SK-N-SH (cell line): Measurements from ENCODE around the gene TCN2. TPM values are rescaled to one million over a fixed set of nuclear protein-coding genes. Genes with fewer than 3 reads are reported as not detected.

ENCODE experiments used
- ELF1 ChIP-seq: IDR thresholded peaks from 2 replicates; pipeline ENCODE4 v1.4.0; 2012
- EP300 ChIP-seq, 2 experiments: IDR thresholded peaks; 2 replicates each; pipeline versions ENCODE4 v1.4.0 to v1.6.1; 2012; ENCODE audit warnings: borderline replicate concordance in 1 of 2, low read depth in 1 of 2, low read length in 1 of 2
- FOXJ3 ChIP-seq: sonication (generic); formaldehyde crosslinking; IDR thresholded peaks from 2 replicates; pipeline ENCODE4 v1.5.1; 2020; ENCODE audit warnings: mild to moderate bottlenecking, missing genetic modification reagents
- GATA2 ChIP-seq: sonication (generic); formaldehyde crosslinking; IDR thresholded peaks from 2 replicates; pipeline ENCODE4 v1.5.0; 2020; ENCODE audit warnings: mild to moderate bottlenecking, missing genetic modification reagents
- JUND ChIP-seq: IDR thresholded peaks from 2 replicates; pipeline ENCODE4 v1.4.0; 2012
- MEF2A ChIP-seq: IDR thresholded peaks from 2 replicates; pipeline ENCODE4 v1.4.0; 2012; ENCODE audit warnings: low read depth, borderline replicate concordance
- NFIC ChIP-seq: IDR thresholded peaks from 2 replicates; pipeline ENCODE4 v1.4.0; 2012; ENCODE audit warnings: borderline replicate concordance
- RAD21 ChIP-seq: IDR thresholded peaks from 2 replicates; pipeline ENCODE4 v1.6.1; 2012; ENCODE audit warnings: mild to moderate bottlenecking, low read length
- RCOR1 ChIP-seq: fragments of 150-350 bp; IDR thresholded peaks from 2 replicates; pipeline ENCODE4 v1.6.1; 2017; ENCODE audit warnings: antibody characterized with exemption, low read length
- RXRA ChIP-seq: IDR thresholded peaks from 2 replicates; pipeline ENCODE4 v1.4.0; 2012; ENCODE audit warnings: low read depth, mild to moderate bottlenecking, borderline replicate concordance
- SIN3A ChIP-seq: IDR thresholded peaks from 2 replicates; pipeline ENCODE4 v1.6.1; 2012; ENCODE audit warnings: low read depth, mild to moderate bottlenecking, low read length, moderate library complexity, borderline replicate concordance
- SMC3 ChIP-seq: IDR thresholded peaks from 2 replicates; pipeline ENCODE4 v1.6.1; 2012; ENCODE audit warnings: low read depth, low read length, improper control_type of control experiment
- TAF1 ChIP-seq: IDR thresholded peaks from 2 replicates; pipeline ENCODE4 v1.6.1; 2012; ENCODE audit warnings: low read depth, mild to moderate bottlenecking, low read length, moderate library complexity, borderline replicate concordance
- TCF12 ChIP-seq: IDR thresholded peaks from 2 replicates; pipeline ENCODE4 v1.4.0; 2012
- TEAD4 ChIP-seq: IDR thresholded peaks from 2 replicates; pipeline ENCODE4 v1.4.0; 2012; ENCODE audit warnings: mild to moderate bottlenecking, borderline replicate concordance; ENCODE audit not compliant: insufficient read depth
- YY1 ChIP-seq: IDR thresholded peaks from 2 replicates; pipeline ENCODE4 v1.4.0; 2012; ENCODE audit warnings: low read depth, mild to moderate bottlenecking
- polyA plus RNA-seq, 3 experiments: library from polyadenylated mRNA; depleted of rRNA; stranded (reverse); fragments of >200 nt; gene quantifications; 2 replicates each; pipeline ENCODE4 v1.2.3, GENCODE V29; 2012
- TF ChIP-seq, protein P1 (sequence below): fragments of 150-350 bp; IDR thresholded peaks from 2 replicates; pipeline ENCODE4 v1.6.1; 2016; ENCODE audit warnings: mild to moderate bottlenecking, low read depth, low read length
- TF ChIP-seq, protein P2 (sequence below): IDR thresholded peaks from 2 replicates; pipeline ENCODE4 v1.6.1; 2012; ENCODE audit warnings: mild to moderate bottlenecking, low read depth, low read length, moderate library complexity
- TF ChIP-seq, protein P3 (sequence below): fragments of 150-350 bp; IDR thresholded peaks from 2 replicates; pipeline ENCODE4 v1.6.1; 2017; ENCODE audit warnings: antibody characterized with exemption, low read length, low read depth, borderline replicate concordance
- TF ChIP-seq, protein P4 (sequence below): IDR thresholded peaks from 2 replicates; pipeline ENCODE4 v1.4.0; 2012; ENCODE audit warnings: low read depth, borderline replicate concordance
- TF ChIP-seq, protein P5 (sequence below): IDR thresholded peaks from 2 replicates; pipeline ENCODE4 v1.4.0; 2012; ENCODE audit warnings: low read depth, borderline replicate concordance
- TF ChIP-seq, protein P6 (sequence below): IDR thresholded peaks from 2 replicates; pipeline ENCODE4 v1.4.0; 2012; ENCODE audit warnings: low read depth

TCN2 gene
- polyA plus RNA-seq, 1 of the 3 experiments (the other 2 are of a cell fraction), result 4.1 TPM

DNA sequence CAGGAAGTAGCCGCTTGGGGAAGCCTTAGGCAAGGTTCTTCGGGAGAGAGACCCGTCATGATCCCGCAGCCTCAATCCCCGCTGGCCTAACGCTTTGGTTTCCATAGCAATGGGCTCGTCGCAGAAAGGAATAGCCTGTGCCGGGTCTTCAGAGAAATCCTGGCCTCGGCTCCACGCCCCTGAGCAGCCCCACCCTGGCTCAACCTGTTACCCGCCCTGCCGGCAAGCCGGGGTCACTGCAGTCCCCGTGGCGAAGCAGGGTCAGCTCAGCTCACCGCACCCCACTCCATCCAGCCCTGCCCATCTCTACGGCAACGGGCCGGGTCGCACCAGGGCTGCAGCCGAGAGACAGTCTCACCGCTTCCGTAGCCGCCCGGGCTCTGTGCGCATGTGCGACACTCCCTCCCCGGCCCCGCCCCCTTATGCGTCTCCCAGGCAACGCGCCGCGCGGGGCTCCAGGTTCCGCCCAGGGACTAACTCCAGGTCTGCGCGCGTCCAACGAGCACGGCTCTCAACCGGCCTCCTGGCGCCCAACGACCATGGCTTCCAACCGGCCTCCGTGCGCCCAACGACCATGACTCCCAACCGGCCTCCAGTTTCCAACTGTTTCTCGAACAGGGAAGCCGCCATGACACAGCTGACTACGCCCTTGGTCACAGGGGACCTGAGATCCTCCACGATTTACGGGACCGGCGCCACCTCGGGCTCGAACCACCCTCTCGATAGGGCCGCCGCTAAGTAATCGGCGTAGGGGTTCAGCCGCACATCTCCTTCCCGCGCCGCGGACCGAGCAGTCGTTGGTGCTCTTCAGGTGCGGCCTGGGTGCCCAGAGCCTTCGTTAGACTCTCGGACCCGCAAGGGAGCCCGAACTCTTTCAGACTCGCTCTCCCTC lies 60.8 kb downstream of the TCN2 start, which contains the start of gene DUSP18 (continued):
- TF ChIP-seq NFIC (no peak), TCF12 (no peak), MEF2A (no peak), GATA2 (CRISPR knock-in tag) (no peak), RXRA (no peak), EP300 (IDR thresholded peaks at IDR 0.05; ENCODE audit: borderline replicate concordance in 1 of 2, low read depth in 1 of 2, low read length in 1 of 2) (no peak), TAF1 (peak; percentile 57), SIN3A (no peak; the same call in 1 of the 2 replicates), SMC3 (peak; percentile 2; the same call in 1 of the 2 replicates), RAD21 (no peak), RCOR1 (no peak), TEAD4 (no peak), ELF1 (no peak), YY1 (peak; percentile 31; the same call in 1 of the 2 replicates), FOXJ3 (CRISPR knock-in tag) (no peak), JUND (no peak)
- TF ChIP-seq, protein P1, sequence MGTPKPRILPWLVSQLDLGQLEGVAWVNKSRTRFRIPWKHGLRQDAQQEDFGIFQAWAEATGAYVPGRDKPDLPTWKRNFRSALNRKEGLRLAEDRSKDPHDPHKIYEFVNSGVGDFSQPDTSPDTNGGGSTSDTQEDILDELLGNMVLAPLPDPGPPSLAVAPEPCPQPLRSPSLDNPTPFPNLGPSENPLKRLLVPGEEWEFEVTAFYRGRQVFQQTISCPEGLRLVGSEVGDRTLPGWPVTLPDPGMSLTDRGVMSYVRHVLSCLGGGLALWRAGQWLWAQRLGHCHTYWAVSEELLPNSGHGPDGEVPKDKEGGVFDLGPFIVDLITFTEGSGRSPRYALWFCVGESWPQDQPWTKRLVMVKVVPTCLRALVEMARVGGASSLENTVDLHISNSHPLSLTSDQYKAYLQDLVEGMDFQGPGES, result no peak
- TF ChIP-seq, protein P2, sequence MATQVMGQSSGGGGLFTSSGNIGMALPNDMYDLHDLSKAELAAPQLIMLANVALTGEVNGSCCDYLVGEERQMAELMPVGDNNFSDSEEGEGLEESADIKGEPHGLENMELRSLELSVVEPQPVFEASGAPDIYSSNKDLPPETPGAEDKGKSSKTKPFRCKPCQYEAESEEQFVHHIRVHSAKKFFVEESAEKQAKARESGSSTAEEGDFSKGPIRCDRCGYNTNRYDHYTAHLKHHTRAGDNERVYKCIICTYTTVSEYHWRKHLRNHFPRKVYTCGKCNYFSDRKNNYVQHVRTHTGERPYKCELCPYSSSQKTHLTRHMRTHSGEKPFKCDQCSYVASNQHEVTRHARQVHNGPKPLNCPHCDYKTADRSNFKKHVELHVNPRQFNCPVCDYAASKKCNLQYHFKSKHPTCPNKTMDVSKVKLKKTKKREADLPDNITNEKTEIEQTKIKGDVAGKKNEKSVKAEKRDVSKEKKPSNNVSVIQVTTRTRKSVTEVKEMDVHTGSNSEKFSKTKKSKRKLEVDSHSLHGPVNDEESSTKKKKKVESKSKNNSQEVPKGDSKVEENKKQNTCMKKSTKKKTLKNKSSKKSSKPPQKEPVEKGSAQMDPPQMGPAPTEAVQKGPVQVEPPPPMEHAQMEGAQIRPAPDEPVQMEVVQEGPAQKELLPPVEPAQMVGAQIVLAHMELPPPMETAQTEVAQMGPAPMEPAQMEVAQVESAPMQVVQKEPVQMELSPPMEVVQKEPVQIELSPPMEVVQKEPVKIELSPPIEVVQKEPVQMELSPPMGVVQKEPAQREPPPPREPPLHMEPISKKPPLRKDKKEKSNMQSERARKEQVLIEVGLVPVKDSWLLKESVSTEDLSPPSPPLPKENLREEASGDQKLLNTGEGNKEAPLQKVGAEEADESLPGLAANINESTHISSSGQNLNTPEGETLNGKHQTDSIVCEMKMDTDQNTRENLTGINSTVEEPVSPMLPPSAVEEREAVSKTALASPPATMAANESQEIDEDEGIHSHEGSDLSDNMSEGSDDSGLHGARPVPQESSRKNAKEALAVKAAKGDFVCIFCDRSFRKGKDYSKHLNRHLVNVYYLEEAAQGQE, result no peak
- TF ChIP-seq, protein P3, sequence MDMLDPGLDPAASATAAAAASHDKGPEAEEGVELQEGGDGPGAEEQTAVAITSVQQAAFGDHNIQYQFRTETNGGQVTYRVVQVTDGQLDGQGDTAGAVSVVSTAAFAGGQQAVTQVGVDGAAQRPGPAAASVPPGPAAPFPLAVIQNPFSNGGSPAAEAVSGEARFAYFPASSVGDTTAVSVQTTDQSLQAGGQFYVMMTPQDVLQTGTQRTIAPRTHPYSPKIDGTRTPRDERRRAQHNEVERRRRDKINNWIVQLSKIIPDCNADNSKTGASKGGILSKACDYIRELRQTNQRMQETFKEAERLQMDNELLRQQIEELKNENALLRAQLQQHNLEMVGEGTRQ, result no peak
- TF ChIP-seq, protein P4, sequence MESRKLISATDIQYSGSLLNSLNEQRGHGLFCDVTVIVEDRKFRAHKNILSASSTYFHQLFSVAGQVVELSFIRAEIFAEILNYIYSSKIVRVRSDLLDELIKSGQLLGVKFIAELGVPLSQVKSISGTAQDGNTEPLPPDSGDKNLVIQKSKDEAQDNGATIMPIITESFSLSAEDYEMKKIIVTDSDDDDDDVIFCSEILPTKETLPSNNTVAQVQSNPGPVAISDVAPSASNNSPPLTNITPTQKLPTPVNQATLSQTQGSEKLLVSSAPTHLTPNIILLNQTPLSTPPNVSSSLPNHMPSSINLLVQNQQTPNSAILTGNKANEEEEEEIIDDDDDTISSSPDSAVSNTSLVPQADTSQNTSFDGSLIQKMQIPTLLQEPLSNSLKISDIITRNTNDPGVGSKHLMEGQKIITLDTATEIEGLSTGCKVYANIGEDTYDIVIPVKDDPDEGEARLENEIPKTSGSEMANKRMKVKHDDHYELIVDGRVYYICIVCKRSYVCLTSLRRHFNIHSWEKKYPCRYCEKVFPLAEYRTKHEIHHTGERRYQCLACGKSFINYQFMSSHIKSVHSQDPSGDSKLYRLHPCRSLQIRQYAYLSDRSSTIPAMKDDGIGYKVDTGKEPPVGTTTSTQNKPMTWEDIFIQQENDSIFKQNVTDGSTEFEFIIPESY, result no peak
- TF ChIP-seq, protein P5, sequence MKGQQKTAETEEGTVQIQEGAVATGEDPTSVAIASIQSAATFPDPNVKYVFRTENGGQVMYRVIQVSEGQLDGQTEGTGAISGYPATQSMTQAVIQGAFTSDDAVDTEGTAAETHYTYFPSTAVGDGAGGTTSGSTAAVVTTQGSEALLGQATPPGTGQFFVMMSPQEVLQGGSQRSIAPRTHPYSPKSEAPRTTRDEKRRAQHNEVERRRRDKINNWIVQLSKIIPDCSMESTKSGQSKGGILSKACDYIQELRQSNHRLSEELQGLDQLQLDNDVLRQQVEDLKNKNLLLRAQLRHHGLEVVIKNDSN, result no peak
- TF ChIP-seq, protein P6, sequence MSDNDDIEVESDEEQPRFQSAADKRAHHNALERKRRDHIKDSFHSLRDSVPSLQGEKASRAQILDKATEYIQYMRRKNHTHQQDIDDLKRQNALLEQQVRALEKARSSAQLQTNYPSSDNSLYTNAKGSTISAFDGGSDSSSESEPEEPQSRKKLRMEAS, result 0 out of 2 replicates have a peak, but pooled peaks have one; percentile 70
